IMR-90 (cell line): Measurements from ENCODE around the gene TGFB3. TPM values are rescaled to one million over a fixed set of nuclear protein-coding genes. Genes with fewer than 3 reads are reported as not detected.

ENCODE experiments used
- ATAC-seq: fragments of 200-7000 bp; cut with Tn5 transposase; 2 replicates; pipeline ENCODE4 v1.9.1; 2020; ENCODE audit warnings: low read depth, mild to moderate bottlenecking, moderate library complexity
- BruUV-seq: library from RNA; stranded (reverse); fragments of 400-500 nt; replicated peaks from 2 replicates; lab custom pipeline; 2021; lab: Mats Ljungman, UMichigan
- CTCF ChIA-PET: fragments of 300-600 bp; formaldehyde crosslinking; extraction: SDS; loops from one replicate; lab custom pipeline; 2021; ENCODE audit warnings: antibody characterized with exemption; lab: Yijun Ruan, JAX
- POLR2A ChIA-PET: fragments of 300-600 bp; sonication (Branson Sonifier 250); formaldehyde crosslinking; loops from one replicate; lab custom pipeline; 2022; ENCODE audit warnings: antibody characterized with exemption; ENCODE audit not compliant: unreplicated experiment; lab: Charles Lee
- DNase-seq: peaks from one replicate; pipeline ENCODE4 v3.0.0; 2013
- H2AFZ ChIP-seq: replicated peaks from 2 replicates; pipeline ENCODE3; 2013; ENCODE audit warnings: low read length, mild to moderate bottlenecking; ENCODE audit not compliant: poor library complexity
- H2AK5ac ChIP-seq: 2 replicates; pipeline ENCODE4 v1.6.1; 2013; ENCODE audit warnings: low read depth, low read length, inconsistent platforms
- H2AK9ac ChIP-seq: replicated peaks from 2 replicates; pipeline ENCODE3; 2013; ENCODE audit warnings: mild to moderate bottlenecking, low read depth, low read length, moderate library complexity; ENCODE audit not compliant: poor library complexity
- H2BK120ac ChIP-seq: 2 replicates; pipeline ENCODE4 v1.6.1; 2013; ENCODE audit warnings: low read depth, low read length, inconsistent platforms
- H2BK15ac ChIP-seq: 3 replicates; pipeline ENCODE4 v1.6.1; 2013; ENCODE audit warnings: low read depth, low read length, inconsistent platforms
- H2BK20ac ChIP-seq: 2 replicates; pipeline ENCODE4 v1.6.1; 2013; ENCODE audit warnings: low read depth, mild to moderate bottlenecking, inconsistent platforms, low read length, moderate library complexity
- H2BK5ac ChIP-seq: 2 replicates; pipeline ENCODE4 v1.6.1; 2013; ENCODE audit warnings: mild to moderate bottlenecking, low read depth, low read length, inconsistent platforms; ENCODE audit not compliant: poor library complexity, severe bottlenecking
- H3K14ac ChIP-seq: replicated peaks from 2 replicates; pipeline ENCODE4 v1.6.1; 2013; ENCODE audit warnings: low read depth, low read length, inconsistent platforms
- H3K18ac ChIP-seq: 2 replicates; pipeline ENCODE4 v1.6.1; 2013; ENCODE audit warnings: low read depth, low read length, control low read depth
- H3K23ac ChIP-seq: 2 replicates; pipeline ENCODE4 v1.6.1; 2013; ENCODE audit warnings: low read depth, low read length, inconsistent platforms
- H3K27ac ChIP-seq: 2 replicates; pipeline ENCODE4 v1.5.1; 2013; ENCODE audit warnings: mild to moderate bottlenecking, control low read depth, low read length; ENCODE audit not compliant: insufficient read depth
- H3K27me3 ChIP-seq: 2 replicates; pipeline ENCODE4 v1.6.1; 2013; ENCODE audit warnings: low read length; ENCODE audit not compliant: control insufficient read depth, insufficient read depth
- H3K36me3 ChIP-seq: 2 replicates; pipeline ENCODE4 v1.6.1; 2013; ENCODE audit warnings: low read length, mixed read lengths; ENCODE audit not compliant: control insufficient read depth, insufficient read depth
- H3K4ac ChIP-seq: 2 replicates; pipeline ENCODE4 v1.6.1; 2013; ENCODE audit warnings: low read depth, low read length, inconsistent platforms
- H3K4me1 ChIP-seq: 2 replicates; pipeline ENCODE4 v1.6.1; 2013; ENCODE audit warnings: low read length, mixed read lengths; ENCODE audit not compliant: control insufficient read depth, insufficient read depth
- H3K4me2 ChIP-seq: 2 replicates; pipeline ENCODE4 v1.6.1; 2013; ENCODE audit warnings: low read depth, mild to moderate bottlenecking, control low read depth, low read length, moderate library complexity
- H3K4me3 ChIP-seq: 2 replicates; pipeline ENCODE4 v1.5.1; 2013; ENCODE audit warnings: low read depth, mild to moderate bottlenecking, control low read depth, low read length, moderate library complexity; ENCODE audit not compliant: insufficient read depth
- H3K56ac ChIP-seq: 2 replicates; pipeline ENCODE4 v1.6.1; 2013; ENCODE audit warnings: low read length, inconsistent platforms; ENCODE audit not compliant: insufficient read depth; ENCODE audit errors: extremely low read depth
- H3K79me1 ChIP-seq, 2 experiments: 2 replicates each; pipeline ENCODE4 v1.6.1; 2013; ENCODE audit warnings: low read length in 2 of 2, inconsistent platforms in 1 of 2, low read depth in 1 of 2
- H3K9ac ChIP-seq: 2 replicates; pipeline ENCODE4 v1.6.1; 2013; ENCODE audit warnings: low read depth, low read length, control low read depth
- H3K9me1 ChIP-seq: 2 replicates; pipeline ENCODE4 v1.6.1; 2013; ENCODE audit warnings: low read length, inconsistent platforms; ENCODE audit not compliant: insufficient read depth
- H3K9me3 ChIP-seq: 2 replicates; pipeline ENCODE4 v1.6.1; 2013; ENCODE audit warnings: low read length; ENCODE audit not compliant: control insufficient read depth, insufficient read depth
- H4K20me1 ChIP-seq: 2 replicates; pipeline ENCODE4 v1.6.1; 2013; ENCODE audit warnings: low read length, inconsistent platforms; ENCODE audit not compliant: insufficient read depth
- H4K5ac ChIP-seq: 2 replicates; pipeline ENCODE4 v1.6.1; 2013; ENCODE audit warnings: mild to moderate bottlenecking, low read depth, low read length, control low read depth
- H4K8ac ChIP-seq, 2 experiments: 2 replicates each; pipeline ENCODE4 v1.6.1; 2013; ENCODE audit warnings: low read depth in 2 of 2, low read length in 2 of 2, control low read depth in 1 of 2, inconsistent platforms in 1 of 2
- H4K91ac ChIP-seq: 2 replicates; pipeline ENCODE4 v1.6.1; 2013; ENCODE audit warnings: low read depth, low read length, inconsistent platforms; ENCODE audit not compliant: insufficient read depth
- BHLHE40 ChIP-seq: fragments of 150-350 bp; IDR thresholded peaks from 2 replicates; pipeline ENCODE4 v1.6.1; 2016; ENCODE audit warnings: mild to moderate bottlenecking, low read depth, low read length
- CEBPB ChIP-seq: IDR thresholded peaks from 2 replicates; pipeline ENCODE4 v1.6.1; 2012; ENCODE audit warnings: low read depth, low read length, improper control_type of control experiment
- CHD1 ChIP-seq: IDR thresholded peaks from 2 replicates; pipeline ENCODE4 v1.6.1; 2012; ENCODE audit warnings: low read depth, low read length, improper control_type of control experiment
- CTCF ChIP-seq: conservative IDR thresholded peaks from 2 replicates; pipeline ENCODE4 v1.5.1; 2012; ENCODE audit warnings: mild to moderate bottlenecking, low read depth, low read length, improper control_type of control experiment
- ELK1 ChIP-seq: fragments of 150-350 bp; IDR thresholded peaks from 2 replicates; pipeline ENCODE4 v1.6.1; 2016; ENCODE audit warnings: low read depth, mild to moderate bottlenecking, low read length, moderate library complexity, borderline replicate concordance
- FOS ChIP-seq: fragments of 150-350 bp; IDR thresholded peaks from 2 replicates; pipeline ENCODE4 v1.6.1; 2016; ENCODE audit warnings: low read depth, low read length
- MAZ ChIP-seq: IDR thresholded peaks from 2 replicates; pipeline ENCODE4 v1.6.1; 2012; ENCODE audit warnings: low read depth, mild to moderate bottlenecking, low read length, improper control_type of control experiment, moderate library complexity, borderline replicate concordance
- MXI1 ChIP-seq: IDR thresholded peaks from 2 replicates; pipeline ENCODE4 v1.6.1; 2012; ENCODE audit warnings: low read depth, mild to moderate bottlenecking, low read length, moderate library complexity, borderline replicate concordance
- NFE2L2 ChIP-seq: fragments of 150-350 bp; IDR thresholded peaks from 2 replicates; pipeline ENCODE4 v1.6.1; 2016; ENCODE audit warnings: low read depth, mild to moderate bottlenecking, low read length
- RAD21 ChIP-seq: IDR thresholded peaks from 2 replicates; pipeline ENCODE4 v1.6.1; 2012; ENCODE audit warnings: low read length, improper control_type of control experiment
- RCOR1 ChIP-seq: IDR thresholded peaks from 2 replicates; pipeline ENCODE4 v1.6.1; 2012; ENCODE audit warnings: mild to moderate bottlenecking, low read length, improper control_type of control experiment; ENCODE audit not compliant: insufficient replicate concordance
- RFX5 ChIP-seq: IDR thresholded peaks from 2 replicates; pipeline ENCODE4 v1.8.0; 2012; ENCODE audit warnings: low read depth, mild to moderate bottlenecking, low read length, moderate library complexity
- SMC3 ChIP-seq: fragments of 150-350 bp; IDR thresholded peaks from 2 replicates; pipeline ENCODE4 v1.6.1; 2016; ENCODE audit warnings: low read depth, mild to moderate bottlenecking, antibody characterized with exemption, low read length, moderate library complexity
- USF2 ChIP-seq: fragments of 150-350 bp; IDR thresholded peaks from 2 replicates; pipeline ENCODE4 v1.6.1; 2017; ENCODE audit warnings: mild to moderate bottlenecking, antibody characterized with exemption, low read length, low read depth
- WGBS, 2 experiments: methylation state at CpG; one replicate each; pipeline versions ENCODE4 v1.1.5 to v1.1.7; 2013; ENCODE audit warnings: missing lambda C conversion rate in 2 of 2; ENCODE audit not compliant: insufficient read length in 1 of 2; ENCODE audit errors: extremely low coverage in 2 of 2; 5-methylcytosine and 5-hydroxymethylcytosine counted together
- dilution Hi-C: fragments of 300-500 bp; cut with HindIII; formaldehyde crosslinking; loops from one replicate; pipeline ENCODE4 v1.14.3; 2018; ENCODE audit warnings: low sequenced_read_pairs; ENCODE audit not compliant: unreplicated experiment
- in situ Hi-C: fragments of 300-500 bp; cut with MboI; formaldehyde crosslinking; loops from 3 replicates; pipeline ENCODE4 v1.14.3; 2019; ENCODE audit warnings: low sequenced_read_pairs, inconsistent platforms, mixed read lengths
- intact Hi-C: fragments of 100-400 bp; cut with micrococcal nuclease; formaldehyde crosslinking; loops from 2 replicates; pipeline ENCODE4 v1.10.0; 2022
- polyA plus RNA-seq, 3 experiments: library from polyadenylated mRNA; depleted of rRNA; stranded (reverse); fragments of >200 nt; gene quantifications; 2 replicates each; pipeline ENCODE4 v1.2.3, GENCODE V29; 2012; ENCODE audit warnings: low replicate concordance in 1 of 3
- total RNA-seq: library from RNA; depleted of rRNA; stranded (reverse); fragments of >200 nt; gene quantifications from 2 replicates; pipeline ENCODE4 v1.2.3, GENCODE V29; 2012

The TGFB3 gene
- total and polyA plus RNA-seq, 2 of the 4 experiments (the other 2 are of a cell fraction): 2.2 to 4.3 TPM

- Histone ChIP-seq H3K9ac (no peak overlapping the region), H3K27me3 (no peaks in the 10 kb centered on the region), H3K4me1 (no peaks in the 10 kb centered on the region), H2AK9ac (no peak overlapping the region), H3K4me3 (no peak overlapping the region), H3K14ac (no peak overlapping the region), H4K20me1 (no peaks in the 10 kb centered on the region), H3K36me3 (0 out of 2 replicates have a peak, but pooled peaks cover 2% of the 10 kb centered on the region), H3K27ac (no peak overlapping the region), H2BK15ac (no peak overlapping the region), H2BK120ac (no peak overlapping the region), H3K9me3 (no peaks in the 10 kb centered on the region), H2AFZ (no peak overlapping the region), H3K23ac (no peak overlapping the region), H3K4me2 (no peak overlapping the region), H2BK5ac (no peak overlapping the region), H2AK5ac (no peak overlapping the region), H2BK20ac (no peak overlapping the region), H3K56ac (no peak overlapping the region), H4K5ac (no peak overlapping the region), H3K4ac (no peak overlapping the region), H4K8ac (no peak overlapping the region), H4K91ac (no peak overlapping the region), H3K9me1 (no peaks in the 10 kb centered on the region; the same call in 1 of the 2 replicates), H3K18ac (no peak overlapping the region), H3K79me1 (no peaks in the 10 kb centered on the region)
- POLR2A ChIA-PET: no interaction called here
- CTCF ChIA-PET: interaction anchor here (0.9 kb wide), 1 partner anchor 61 kb away, joined by 3 read pairs; no protein-coding TSS in a partner anchor
- BruUV-seq: no TSS peak
- intact Hi-C loops (no loop called here), in situ Hi-C loops (no loop called here), dilution Hi-C loops (no loop called here)
- no peak for TF ChIP-seq CEBPB
- no peak for TF ChIP-seq ELK1
- no peak for TF ChIP-seq MXI1
- no peak for TF ChIP-seq RCOR1
- no peak for TF ChIP-seq RFX5
- TF ChIP-seq SMC3: no peak
- TF ChIP-seq CHD1: no peak
- TF ChIP-seq CTCF: no peak
- no peak for TF ChIP-seq MAZ
- no peak for TF ChIP-seq BHLHE40
- no peak for TF ChIP-seq FOS
- no peak for TF ChIP-seq USF2
- no peak for TF ChIP-seq NFE2L2
- TF ChIP-seq RAD21: no peak
- no CpG with 5 or more reads among the region's 3 CpGs for WGBS, 2 experiments
- DNase-seq (no peak), ATAC-seq (no peak)
Measured at GRCh38 chr14:75967866-75968265, 13.9 kb downstream of the TGFB3 start.
